Retinal pigment epithelial cell (primary cell): ENCODE results near the gene MED12.

Experiments used
- DNase-seq: peaks from one replicate; pipeline ENCODE4 v3.0.0-alpha.2; 2010; ENCODE audit warnings: low read depth
- H3K4me3 ChIP-seq: 2 replicates; pipeline ENCODE4 v1.5.1; 2011; ENCODE audit warnings: mild to moderate bottlenecking, low read length, control low read depth, moderate library complexity
- CTCF ChIP-seq: conservative IDR thresholded peaks from 2 replicates; pipeline ENCODE4 v1.5.1; 2011; ENCODE audit warnings: low read depth, low read length, control low read depth, inconsistent platforms

MED12 gene

GRCh38 chrX:71099736-71100135 lies 18.7 kb upstream of the MED12 start:
- TF ChIP-seq CTCF, result no peak

GRCh38 chrX:71100581-71101505 lies 17.6 kb upstream of the MED12 start:
- no peak for TF ChIP-seq CTCF
- no peak overlapping the region for H3K4me3 ChIP-seq
- no peak for DNase-seq

More at GRCh38 chrX:71099736-71100135, 18.7 kb upstream of the MED12 start:
- no peak for DNase-seq
- H3K4me3 ChIP-seq, result no peak overlapping the region

GRCh38 chrX:71102292-71102691 lies 16.1 kb upstream of the MED12 start:
- no peak for TF ChIP-seq CTCF
- H3K4me3 ChIP-seq, result no peak overlapping the region
- DNase-seq, result no peak

GRCh38 chrX:71103110-71103983 lies 15.0 kb upstream of the MED12 start:
- no peak overlapping the region for H3K4me3 ChIP-seq
- no peak for TF ChIP-seq CTCF
- DNase-seq, result no peak

- H3K4me3 ChIP-seq, result no peak overlapping the region
- DNase-seq, result no peak
- TF ChIP-seq CTCF, result no peak
Observed at GRCh38 chrX:71105628-71106027, 12.8 kb upstream of the MED12 start.

GRCh38 chrX:71106427-71106826 lies 12.0 kb upstream of the MED12 start, which contains the start of gene CXorf65:
Gene CXorf65 (minus strand): TSS chrX:71106740. CDS start chrX:71106556, 184 bp downstream.
- no peak for DNase-seq
- no peak for TF ChIP-seq CTCF
- H3K4me3 ChIP-seq, result no peak within 1 kb of the TSS
